NCI-H82 treated with DMSO at 0.1 percent for 48 hours (cell line): Measurements from ENCODE around the gene ANGPTL5.
A peak's percentile ranks its signal among the peaks of the same experiment; 100 is the strongest.
"Not testable (repeated sequence)": the region's sequence is repeated elsewhere in the genome, so short reads cannot be mapped to it uniquely, and the experiment has no call there.

ENCODE experiments used
- DNase-seq: peaks from one replicate; lab custom pipeline; 2025; ENCODE audit not compliant: unreplicated experiment; lab: John Stamatoyannopoulos, UW

Gene ANGPTL5

DNA sequence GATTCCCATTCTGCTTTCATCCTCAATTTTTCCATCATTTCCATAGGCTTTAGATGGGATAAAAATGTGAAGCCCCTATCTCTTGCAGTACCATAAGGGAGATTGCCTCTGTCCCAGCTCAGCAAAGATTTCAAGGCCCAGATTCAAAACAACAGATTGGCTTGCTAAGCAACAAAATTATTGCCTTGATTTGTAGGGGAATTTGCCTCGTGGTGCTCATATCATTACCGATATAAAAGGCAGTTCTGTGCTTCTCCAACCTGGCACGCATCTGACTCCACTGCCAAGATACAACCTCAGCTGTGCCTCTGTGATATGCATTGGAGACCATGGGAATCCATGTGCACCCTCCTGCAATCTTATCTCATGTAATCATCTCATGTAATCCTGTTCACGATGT, 26.6 kb downstream of the ANGPTL5 start:
- no peak for DNase-seq

DNA sequence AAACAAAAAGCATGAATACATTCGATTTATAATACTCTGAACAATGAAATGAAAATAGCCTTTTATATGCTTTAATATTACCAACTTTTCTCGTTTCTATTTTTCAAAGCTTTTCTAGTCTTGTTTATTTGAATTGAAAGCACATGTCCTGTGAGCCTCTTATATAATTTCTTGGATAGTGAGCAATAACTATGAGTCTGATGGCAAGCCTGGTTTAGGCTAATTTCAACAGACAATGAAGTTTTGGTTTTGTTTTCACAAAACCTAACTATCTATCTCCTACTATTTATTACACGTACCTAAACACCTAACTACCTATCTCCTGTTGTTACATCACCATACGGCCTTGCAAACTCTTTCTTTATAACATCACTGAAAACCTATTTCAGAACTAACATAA, 30.7 kb downstream of the ANGPTL5 start:
- no peak for DNase-seq

DNA sequence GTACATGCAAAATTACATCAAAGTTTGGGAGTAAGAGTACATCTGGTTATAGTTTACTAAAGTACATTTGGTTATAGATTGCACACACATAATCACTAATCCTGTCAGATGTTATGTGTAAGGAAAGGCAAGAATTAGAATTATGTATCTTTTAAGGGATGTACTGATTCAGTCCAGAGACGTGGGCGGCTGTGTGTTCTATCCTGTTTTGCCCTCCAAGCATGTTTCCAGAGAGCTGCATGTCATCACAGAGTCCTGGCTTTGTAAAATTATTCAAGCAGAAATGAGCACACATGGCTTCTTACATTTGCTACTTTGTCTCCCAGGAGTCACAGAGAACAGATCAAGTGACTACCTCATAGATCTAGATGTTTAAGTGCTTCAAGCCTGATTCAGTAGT, 34.7 kb downstream of the ANGPTL5 start:
- no peak for DNase-seq

DNA sequence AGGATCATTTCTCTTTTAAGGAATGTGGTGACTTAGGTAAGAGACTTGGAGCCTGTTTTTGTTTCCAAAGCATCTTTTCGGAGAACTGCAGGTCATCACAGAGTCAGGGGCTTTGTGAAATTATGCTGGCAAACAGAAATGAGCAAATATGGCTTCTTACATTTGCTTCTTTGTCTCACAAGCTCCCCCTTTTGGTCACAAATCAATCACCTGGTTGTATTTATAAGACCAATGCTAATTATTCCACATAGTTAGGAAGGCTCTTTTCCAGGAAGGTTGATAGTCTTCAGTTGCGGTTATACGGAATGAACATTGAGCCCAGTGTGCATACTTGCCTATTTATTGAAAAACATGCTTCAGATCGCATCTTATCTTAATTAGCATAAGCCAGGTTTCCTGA, 36.1 kb downstream of the ANGPTL5 start:
- no peak for DNase-seq

DNA sequence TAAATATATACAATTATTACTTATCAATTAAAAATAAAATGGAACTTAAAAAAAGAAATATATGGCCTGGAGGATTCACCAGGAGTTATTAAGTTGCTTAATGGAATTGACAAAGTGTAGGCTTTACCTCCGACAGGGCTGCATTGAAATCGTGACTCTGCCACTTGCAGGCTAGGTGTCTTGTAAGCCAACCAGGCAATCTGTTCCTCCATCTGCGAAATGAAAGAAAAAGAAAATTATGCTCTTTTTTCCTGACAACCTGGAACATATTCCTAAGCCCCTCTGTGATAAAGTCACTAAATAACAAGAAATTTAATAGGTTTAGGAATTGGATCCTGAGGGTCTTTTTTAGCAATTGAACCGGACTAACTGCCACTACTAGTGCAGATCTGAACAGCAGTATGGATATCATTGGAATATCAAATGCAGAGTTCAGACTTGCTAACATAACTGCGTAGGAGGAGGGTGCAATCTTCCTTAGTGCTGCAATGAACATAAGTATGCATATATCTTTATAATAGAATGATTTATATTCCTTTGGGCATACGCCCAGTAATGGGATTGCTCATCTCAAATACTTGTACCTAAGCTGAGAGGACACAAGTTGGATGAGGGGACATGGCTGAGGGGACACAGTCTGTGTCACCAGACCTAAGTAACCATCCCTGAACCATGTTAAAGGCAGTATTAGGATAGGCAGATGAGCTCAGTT, 44.0 kb downstream of the ANGPTL5 start:
- DNase-seq = no peak

DNA sequence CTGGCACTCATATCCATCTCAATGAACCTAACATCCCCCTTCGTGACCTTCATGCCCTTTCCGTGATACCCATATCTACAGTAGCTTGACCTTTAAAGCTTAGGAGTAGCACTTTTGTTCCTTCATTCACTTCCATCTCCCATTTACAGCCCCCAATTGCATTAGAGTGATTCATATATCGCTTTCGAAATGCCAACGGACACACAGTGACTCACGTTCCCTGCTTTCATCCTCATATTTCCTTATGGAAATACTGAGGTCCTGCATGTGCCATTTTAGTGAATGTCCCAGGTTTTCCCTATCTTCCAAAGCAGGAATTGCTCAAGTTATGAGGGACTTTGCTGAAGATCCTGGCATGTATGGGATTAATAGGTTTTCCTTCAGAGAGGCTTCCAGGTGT, 45.8 kb downstream of the ANGPTL5 start:
- no peak for DNase-seq

DNA sequence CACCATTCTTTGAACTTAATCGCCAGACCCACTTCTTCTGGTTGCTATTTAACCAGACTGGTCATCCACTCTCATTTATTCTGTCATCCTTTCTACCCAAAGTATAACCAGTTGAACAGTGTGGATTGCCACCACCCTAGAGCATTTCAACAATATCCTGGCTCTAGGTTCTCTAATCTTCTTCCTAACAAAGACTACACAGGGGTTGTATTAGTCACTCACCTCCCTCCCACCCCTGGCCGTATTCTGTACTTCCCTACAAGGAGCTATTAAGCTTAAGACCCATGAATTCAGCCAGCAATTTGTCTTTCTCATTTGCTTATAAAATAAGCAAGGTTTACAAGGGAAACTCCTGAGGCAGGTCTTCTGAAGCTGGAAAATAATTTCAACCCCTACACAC, 48.4 kb downstream of the ANGPTL5 start:
- no peak for DNase-seq

DNA sequence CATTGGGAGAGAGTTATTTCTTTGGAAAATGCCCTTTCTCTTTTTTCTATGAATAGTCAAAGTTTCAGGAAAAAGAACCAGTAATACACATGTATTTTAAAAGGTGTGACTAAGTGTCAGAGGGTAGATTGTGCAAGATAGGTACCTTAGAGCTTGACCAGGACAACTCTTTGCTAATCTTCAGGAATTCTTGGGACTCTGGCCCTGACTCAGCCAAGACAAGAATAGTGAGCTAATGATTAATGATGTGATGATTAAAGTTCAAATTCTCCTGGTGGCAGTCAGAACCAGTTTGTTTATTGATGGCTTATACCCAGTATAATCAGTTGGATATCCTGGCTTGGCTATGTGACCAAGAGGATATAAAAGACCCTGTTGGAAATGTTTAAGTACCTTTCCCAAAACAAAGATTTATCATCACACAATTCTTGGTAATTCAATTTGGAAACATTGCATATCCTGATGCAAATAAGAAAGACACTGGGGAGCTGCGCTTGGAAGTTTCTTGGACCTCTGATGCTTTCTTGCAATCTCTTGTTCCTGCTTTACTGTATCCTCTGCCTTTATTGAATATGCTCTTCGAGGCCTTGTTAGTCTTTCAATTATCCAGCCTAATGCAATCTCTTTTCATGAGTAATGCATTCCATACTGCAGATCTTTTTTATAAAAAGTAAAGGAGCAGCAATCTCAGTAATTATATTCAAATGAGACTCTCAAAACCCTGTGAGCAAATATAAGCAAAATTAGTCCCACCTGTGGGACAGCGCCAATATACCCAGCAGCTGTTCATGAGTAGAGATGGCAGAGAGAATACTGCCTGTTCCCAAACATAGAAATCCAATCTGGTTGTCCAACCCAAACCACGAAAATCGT, 49.5 kb downstream of the ANGPTL5 start:
- no peak for DNase-seq

DNA sequence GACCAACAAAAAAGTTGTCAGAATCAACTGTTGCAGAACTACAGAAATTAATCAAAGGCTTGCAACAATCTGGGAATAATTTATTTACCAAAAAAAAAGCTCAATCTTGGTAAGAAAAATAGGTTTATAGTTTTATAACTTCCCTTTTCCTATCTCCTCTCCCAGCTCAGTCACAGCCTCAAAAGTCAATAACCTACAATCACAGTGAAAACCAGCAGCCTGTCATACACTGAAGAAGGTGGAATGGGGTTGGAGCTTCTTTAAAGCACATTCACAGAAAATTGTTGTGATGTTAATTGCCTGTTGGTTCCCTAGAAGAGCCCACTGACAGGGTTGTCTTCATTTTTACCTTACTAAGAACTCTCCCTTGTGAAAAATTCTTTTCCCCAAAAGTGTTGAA, 52.2 kb downstream of the ANGPTL5 start:
- no peak for DNase-seq

DNA sequence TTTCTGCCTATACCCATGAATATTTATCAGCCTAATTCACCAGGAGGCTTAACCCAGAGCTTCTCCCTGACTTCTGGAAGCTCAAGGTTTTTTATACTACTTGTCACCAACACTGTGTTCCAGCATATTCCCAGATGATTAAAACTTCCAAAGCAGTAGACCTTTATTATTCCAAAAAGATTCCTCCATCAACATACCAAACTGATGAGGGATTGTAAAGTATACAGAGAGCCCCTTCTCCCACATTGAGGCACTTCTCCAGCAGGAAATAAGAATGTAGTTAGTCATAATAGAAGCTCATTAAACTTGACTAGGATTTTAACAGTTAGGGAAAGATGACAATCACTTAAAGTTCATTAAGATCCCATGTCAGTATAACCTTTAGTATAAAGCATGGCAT, 53.0 kb downstream of the ANGPTL5 start:
- DNase-seq = no peak

DNA sequence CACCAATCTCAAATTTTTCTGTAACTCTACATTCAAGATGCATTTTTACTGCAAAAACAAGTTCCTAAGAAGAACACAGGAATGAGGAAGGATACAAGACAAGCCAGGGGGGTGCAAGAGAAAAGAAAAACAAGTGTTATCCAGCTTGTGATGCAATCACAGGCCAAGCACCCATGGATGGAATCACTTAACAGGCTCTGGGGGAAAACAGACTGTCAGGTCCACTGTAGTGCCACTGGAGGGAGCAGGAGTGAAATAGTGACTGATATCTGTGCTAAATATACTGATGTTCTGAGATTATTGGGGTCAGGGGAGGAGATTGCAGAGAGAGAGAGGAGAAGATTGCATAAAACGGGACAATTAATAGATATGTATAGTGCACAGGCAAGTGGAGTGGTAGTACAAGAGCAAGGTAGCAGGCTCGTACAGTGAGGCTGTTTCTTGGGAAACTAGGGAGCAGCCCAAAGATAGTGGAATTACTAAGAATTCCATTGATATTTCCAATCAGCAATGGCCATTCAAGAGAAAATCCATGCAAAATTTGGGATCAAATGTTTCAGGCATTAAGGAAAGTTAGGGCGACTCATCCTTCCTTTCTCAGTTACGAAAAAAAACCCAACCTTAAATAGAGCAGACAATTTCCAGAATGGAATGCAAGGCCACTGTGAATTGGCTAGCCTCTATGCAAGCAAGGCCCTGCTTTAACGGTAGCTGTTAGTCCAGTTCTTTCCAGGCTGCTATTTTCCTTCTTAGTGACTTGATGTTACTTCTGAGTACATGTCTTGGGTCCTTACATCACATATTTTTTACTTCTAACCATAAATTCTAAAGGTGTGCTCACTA, 53.7 kb downstream of the ANGPTL5 start:
- DNase-seq = no peak

DNA sequence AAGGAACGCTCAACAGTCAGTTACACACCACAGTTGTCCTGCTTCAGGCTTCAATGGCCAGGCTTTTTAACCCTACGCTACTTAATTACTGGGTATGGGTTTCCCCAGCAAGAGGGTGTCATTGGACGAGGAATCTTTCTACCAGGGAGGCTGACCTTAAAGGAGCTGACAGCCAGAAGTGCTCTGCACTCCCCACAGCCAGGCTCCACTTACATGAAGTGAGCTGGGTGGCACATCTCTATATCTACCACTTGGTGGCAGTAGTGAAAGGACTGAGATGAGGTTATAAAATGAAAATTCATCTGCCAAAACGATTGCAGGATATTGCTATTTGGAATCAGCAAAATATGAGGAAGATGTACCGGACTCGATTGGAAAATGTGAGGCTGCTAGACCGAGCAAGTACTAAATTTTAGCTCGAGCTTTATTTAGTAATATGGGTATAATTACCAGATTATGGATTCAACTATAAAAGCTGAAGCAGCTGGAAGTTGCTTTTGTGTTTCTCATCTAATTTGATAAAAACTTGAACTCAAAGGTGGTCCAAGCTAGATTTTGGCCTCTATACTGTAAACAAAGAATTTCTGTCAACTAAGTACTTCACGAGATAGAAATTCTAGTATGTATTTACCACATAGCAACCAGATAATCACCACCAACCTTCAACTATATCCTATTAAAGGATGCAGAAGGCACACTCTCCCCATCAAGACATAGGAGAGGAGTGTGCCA, 55.5 kb downstream of the ANGPTL5 start:
- DNase-seq = peak; percentile 2

DNA sequence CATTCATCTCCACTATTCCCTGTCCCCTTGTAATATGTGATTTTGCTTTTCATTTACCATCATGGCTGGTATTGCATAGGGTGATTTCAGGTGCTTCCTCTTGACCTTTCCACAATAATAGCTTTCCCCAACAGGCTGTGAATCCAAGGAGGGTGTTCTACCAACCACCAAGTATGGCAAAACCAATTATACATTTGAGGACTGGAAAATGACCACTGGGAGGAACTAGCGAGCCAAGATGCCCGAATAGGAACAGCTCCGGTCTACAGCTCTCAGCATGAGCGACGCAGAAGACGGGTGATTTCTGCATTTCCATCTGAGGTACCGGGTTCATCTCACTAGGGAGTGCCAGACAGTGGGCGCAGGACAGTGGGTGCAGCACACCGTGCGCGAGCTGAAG, 64.1 kb downstream of the ANGPTL5 start:
- DNase-seq = not testable (repeated sequence)

DNA sequence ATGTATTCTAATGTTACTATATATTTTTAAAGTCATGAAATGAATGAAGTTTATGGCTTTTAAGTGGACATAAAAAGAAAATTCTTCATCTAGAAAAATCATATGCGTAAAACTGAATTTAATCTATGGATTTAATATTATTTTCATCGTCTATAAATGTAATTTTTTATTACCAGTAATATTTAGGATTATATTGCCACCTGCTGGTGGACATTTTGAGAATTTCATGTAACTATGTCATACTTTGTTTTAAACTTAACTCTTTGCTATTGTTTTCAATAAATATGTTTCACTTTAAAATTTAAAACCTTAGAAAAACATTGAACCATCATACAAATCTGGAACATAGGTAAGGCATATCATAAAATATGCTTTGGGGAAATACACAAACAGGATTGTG, 68.1 kb downstream of the ANGPTL5 start:
- DNase-seq = no peak

DNA sequence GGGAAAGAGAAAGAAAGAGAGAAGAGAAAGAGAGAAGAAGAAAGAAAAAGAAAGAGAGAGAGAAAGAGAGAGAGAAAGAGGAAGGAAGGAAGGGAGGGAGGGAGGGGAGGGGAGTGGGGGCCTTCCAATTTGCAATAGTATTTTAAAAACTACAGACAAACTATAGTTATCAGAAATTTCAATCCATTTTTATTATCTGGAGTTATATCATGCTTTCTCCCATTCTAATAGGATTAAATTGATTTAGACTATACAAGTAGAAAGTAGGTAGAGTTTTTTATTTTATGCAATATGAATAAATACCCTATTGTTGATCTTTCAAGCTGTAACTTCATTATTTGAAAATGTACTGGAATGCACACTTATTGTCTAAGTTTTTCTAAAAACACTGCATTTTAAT, 71.7 kb downstream of the ANGPTL5 start:
- no peak for DNase-seq

DNA sequence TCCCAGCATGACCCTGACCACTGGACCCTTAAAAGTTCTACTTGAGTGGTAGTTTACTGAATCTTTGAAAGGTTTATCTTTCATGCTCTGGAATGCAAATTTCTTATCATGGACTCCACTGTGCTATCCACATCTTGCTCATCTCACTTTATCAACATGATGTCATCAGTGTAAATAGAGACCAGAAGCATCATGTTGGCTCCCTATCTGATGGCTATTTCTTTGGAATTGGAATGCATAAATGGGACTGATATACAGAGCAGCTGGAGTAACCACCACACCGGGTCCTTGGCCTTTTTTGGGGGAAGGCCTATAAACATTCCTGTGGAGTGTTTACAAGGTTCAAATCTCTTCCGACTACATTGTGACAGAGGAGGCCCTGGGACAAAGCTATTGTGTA, 75.6 kb downstream of the ANGPTL5 start:
- DNase-seq = no peak
